Measurements from ENCODE around the gene MARVELD3.
A peak's percentile ranks its signal among the peaks of the same experiment; 100 is the strongest.
"Not testable (repeated sequence)": the region's sequence is repeated elsewhere in the genome, so short reads cannot be mapped to it uniquely, and the experiment has no call there.

MARVELD3 gene, protein sequence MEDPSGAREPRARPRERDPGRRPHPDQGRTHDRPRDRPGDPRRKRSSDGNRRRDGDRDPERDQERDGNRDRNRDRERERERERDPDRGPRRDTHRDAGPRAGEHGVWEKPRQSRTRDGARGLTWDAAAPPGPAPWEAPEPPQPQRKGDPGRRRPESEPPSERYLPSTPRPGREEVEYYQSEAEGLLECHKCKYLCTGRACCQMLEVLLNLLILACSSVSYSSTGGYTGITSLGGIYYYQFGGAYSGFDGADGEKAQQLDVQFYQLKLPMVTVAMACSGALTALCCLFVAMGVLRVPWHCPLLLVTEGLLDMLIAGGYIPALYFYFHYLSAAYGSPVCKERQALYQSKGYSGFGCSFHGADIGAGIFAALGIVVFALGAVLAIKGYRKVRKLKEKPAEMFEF

GRCh38 chr16:71626018-71626857, at the start of gene MARVELD3:
TSS of gene MARVELD3 (plus strand) at chr16:71626184. CDS start at chr16:71626230, 46 bp downstream.
- peak; percentile 70 for DNase-seq

DNA sequence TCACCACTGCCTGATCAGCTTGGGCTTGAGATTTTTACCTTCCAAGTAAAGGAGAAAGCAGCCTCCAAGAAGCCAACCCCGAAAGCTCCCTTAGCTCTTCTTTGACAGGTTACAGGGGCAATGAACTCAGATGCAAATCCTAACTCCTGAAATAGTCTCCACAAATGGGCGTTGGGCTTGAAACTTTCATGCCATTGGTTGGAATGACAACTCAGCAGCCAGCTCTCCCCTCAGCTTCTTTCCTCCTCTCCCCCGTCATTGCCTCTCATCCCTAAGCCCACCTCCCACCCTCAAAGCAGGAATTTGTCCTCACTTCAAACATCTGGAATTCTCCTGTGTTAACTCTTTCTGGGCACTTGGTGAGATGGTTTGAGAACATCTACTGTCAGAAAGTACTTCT, 49.0 kb upstream of the MARVELD3 start, which contains the start of gene TAT:
TAT (minus strand) TSS at position 122 of the 400 bp plus-strand sequence. CDS start 677 bp downstream, outside the sequence.
- no peak for DNase-seq

- not testable (repeated sequence) for DNase-seq
These were observed 43.5 kb upstream of the MARVELD3 start for GRCh38 chr16:71582553-71582848.

DNA sequence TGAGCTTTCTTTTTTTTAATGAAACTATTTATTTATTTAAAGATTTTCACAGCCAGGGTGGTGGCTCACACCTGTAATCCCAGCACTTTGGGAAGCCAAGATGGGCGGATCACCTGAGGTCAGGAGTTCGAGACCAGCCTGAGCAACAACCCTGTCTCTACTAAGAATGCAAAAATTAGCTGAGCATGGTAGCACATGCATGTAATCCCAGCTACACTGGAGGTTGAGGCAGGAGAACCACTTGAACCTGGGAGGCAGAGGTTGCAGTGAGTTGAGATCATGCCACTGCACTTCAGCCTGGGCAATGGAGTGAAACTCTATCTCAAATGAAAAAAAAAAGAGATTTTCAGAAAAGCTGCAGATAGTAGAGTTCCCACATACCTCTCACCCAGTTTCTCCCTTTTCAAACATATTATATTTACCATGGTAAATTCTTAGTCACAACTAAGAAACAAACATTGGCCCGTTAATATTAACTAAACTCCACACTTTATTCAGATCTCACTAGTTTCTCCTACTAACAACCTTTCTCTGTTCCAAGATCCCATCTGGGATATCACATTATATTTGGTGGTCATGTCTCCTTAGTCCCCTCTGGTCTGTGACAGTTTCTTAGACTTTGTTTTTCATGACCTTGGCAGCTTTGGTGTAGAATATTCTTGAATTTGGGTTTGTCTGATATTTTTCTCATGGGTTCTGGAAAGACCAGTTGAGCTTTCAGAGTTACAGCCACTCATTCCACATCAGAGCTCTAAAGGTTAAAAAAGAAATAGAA, 41.3 kb upstream of the MARVELD3 start:
- no peak for DNase-seq

DNA sequence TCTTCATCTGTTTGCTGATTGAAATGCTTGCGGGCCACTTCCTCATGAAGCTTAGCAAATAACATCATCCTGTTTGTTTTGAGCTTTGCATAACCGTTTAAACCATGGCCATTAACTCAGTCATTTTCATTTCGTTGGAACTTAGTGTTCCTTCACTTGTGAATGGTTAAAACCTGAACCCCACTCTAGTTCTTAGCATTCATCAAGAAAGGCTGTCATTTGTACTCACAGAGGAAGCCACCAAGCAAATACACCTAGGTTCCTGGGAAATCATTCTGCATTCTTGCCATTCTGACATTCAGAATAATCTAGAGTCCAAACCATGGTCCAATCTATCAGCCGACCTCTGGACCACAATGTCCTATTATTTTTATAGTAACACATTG, 40.7 kb upstream of the MARVELD3 start:
- no peak for DNase-seq

DNA sequence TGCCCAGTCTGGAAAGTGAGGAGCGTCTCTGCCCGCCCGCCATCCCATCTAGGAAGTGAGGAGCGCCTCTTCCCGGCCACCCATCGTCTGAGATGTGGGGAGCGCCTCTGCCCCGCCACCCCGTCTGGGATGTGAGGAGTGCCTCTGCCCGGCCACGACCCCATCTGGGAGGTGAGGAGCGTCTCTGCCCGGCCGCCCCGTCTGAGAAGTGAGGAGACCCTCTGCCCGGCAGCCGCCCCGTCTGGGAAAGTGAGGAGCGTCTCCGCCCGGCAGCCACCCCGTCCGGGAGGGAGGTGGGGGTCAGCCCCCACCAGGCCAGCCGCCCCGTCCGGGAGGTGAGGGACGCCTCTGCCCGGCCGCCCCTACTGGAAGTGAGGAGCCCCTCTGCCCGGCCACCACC, 36.6 kb upstream of the MARVELD3 start:
- not testable (repeated sequence) for DNase-seq

- DNase-seq, result not testable (repeated sequence)
These were observed 35.9 kb upstream of the MARVELD3 start for GRCh38 chr16:71590071-71590470.

DNA sequence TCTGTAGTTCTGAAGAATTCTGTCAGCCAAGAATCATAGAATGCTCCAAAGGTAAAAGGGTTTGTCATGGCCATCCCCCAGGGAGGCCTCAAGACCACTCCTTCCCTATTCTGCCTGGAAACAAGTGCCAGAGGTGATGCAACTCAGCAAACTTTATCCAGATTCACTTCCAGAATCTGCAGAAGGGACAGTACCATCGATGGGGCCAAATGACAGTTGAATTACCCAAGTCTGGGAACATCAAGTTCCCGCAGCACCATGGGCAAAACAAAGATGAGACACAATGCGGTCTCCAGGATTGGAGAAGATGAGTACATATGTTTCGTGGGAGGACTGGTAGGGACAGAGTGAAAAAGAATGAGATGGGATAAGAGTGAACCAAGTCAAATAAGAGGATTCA, 35.4 kb upstream of the MARVELD3 start:
- no peak for DNase-seq

GRCh38 chr16:71591917-71592316, 34.1 kb upstream of the MARVELD3 start:
- no peak for DNase-seq

DNA sequence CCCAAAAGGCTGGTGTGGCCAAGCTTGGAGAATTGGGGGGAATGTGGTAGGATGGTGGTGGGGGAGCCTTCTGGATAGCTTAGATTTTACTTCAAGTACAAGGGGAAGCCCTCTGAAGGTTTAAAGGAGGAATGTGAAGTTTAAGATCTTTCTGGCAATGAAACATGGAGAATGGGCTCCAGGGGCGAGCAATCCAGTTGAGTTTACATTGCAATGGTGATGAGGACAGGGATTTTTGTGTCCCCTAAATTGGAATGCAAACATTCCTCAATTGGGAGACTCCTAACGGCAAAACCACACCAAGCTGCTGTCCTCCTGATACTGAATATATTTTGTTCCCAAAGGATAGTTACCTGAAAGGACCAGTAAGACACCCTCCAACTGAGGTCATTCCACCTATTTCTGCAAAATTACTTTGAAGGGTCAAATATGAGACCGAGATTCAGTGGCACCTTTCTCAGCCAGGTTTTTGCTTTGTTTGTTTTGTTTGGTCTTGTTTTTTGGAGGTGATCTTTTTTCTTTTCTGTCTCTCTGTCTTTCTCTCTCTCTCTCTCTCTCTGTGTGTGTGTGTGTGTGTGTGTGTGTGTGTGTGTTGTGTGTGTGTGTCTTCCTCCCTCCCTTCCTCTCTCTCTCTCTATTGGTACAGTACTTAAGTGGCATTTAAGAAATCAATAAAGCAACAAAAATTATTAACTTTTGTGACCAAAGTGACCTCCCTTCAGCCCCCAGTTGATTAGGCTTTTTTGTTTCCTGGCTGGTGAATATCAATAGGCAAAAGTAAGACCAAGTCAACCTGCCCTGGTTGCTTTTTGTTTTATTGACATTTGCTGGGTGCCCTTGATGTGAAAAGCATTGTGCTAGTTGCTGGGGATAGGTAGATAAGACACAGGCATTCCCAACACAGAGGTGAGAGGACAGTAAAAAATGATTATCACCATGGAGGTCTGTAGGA, 32.7 kb upstream of the MARVELD3 start:
- DNase-seq, result no peak

DNA sequence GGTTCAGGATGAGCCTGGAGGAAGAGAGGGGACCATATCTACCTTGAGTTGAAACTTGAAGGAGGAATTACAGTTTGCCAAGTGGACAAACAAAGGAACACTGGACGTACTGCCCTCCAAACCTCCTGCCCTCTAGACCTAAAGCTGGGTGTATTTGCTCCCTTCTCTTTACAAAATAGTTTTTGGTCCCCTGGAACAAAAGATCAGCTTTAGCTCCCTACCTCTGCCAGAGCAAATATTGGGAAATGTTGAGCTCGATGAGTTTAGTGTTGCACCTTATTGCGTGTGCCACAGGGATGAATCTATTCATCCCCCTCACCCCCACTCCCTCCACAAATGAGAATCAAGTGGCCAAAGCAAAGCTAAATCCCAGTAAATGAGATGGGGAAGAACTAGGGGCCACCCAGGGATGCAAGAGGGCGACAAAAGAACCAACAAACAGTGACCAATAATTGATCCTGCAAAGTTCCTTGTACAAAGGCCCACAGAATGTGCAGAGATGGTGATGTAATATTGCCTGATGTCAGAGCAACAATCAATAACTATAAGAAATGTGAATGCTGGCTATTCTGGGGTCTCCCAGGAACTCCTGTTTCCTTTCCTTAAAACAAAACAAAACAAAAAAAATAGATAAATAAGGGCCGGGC, 31.9 kb upstream of the MARVELD3 start:
- DNase-seq, result no peak

- DNase-seq, result not testable (repeated sequence)
These were observed 30.6 kb upstream of the MARVELD3 start for GRCh38 chr16:71595340-71595826.

DNA sequence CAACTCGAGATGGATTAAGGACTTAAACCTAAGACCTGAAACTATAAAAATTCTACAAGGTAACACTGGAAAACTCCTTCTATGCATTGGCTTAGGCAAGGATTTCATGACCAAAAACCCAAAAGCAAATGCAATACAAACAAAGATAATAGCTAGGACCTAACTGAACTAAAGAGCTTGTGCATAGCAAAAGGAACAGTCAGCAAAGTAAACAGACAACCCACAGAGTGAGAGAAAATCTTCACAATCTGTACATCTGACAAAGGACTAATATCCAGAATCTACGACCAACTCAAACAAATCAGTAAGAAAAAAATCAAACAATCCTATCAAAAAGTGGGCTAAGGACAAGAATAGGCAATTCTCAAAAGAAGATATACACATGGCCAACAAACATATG, 27.6 kb upstream of the MARVELD3 start:
- not testable (repeated sequence) for DNase-seq

- no peak for DNase-seq
These were observed 25.2 kb upstream of the MARVELD3 start for GRCh38 chr16:71600822-71601221.

DNA sequence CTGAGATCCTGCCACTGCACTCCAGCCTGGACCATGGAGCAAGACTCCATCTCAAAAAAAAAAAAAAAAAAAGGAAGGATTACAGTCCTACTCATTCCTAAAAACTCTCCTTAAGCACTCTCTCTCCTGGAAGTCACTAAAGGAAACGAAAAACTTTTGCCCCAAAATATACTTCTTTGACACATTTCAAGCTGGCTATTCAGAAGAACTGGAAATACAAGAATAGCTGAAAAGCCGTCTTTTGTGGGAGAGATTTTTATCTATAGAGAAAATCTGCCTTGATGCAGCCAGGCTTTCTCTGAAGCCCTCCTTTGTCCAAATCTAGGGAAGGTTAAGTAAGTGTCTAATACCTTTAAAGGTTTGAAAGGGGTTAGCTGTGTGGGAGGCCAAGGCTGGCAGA, 16.9 kb upstream of the MARVELD3 start:
- no peak for DNase-seq

DNA sequence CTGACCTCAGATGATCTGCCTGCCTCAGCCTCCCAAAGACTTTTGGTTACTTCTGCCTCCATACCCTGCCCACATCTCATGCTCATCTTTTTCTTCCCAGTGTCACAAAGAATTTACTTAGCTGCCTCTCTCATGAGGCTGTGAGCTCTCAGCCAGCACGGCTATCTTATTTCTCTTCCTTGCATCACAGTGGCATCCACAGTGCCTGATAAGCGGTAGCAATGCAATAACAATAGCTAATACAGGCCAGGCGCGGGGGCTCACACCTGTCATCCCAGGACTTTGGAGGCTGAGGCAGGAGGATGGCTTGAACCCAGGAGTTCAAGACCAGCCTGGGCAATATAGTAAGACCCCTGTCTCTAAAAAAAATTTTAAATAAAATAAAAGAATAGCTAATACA, 15.5 kb upstream of the MARVELD3 start:
- no peak for DNase-seq

GRCh38 chr16:71610936-71611871, 14.8 kb upstream of the MARVELD3 start:
- DNase-seq, result peak; percentile 8

- not testable (repeated sequence) for DNase-seq
These were observed 11.0 kb upstream of the MARVELD3 start for GRCh38 chr16:71614956-71615355.

DNA sequence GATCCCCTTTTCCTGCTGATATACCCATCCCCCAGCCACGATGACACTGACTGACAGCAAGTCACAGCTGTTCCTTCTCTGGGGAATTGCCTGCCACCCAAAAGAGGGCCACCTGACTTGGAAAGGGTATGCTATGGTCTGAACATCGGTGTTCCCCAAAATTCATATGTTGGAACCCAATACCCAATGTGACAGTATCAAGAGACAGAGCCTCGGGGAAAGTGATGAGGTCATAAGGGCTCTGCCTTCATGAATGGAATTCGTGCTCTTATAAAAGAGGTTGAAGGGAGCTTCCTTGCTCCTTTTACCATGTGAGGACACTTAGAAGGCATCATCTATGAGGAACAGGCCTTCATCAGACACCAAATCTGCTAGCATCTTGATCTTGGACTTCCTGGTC, 7.6 kb upstream of the MARVELD3 start:
- DNase-seq, result no peak

DNA sequence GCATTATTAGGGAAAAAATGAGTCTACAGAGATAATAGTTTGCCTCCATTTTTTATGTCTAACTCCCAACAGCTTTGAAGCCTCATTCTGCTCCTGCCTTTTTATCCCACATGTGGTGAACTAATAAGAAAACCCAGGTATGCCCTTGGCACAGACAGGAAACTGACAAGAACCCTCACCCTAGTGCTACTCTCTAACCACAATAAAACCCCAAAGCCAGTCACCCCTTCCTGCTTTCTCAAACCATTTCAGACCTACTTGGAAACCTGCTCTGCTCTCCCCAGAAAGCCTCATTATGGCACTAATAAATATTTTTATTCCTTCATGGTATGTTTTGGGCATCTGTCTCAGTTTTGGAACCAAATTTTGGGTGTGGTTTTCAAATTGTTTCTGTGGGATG, 3.9 kb upstream of the MARVELD3 start:
- no peak for DNase-seq
